ENCODE data around the gene HDC. TPM values are rescaled to one million over a fixed set of nuclear protein-coding genes. Genes with fewer than 3 reads are reported as not detected.

HDC gene
- total RNA-seq, 1 donor = not detected

- H3K79me2 ChIP-seq (ENCODE audit: insufficient read depth, low read length) = no peaks in the 10 kb centered on the region
- H3K4me2 ChIP-seq (ENCODE audit: insufficient read depth, low read length) = no peak overlapping the region
- H2AFZ ChIP-seq (ENCODE audit: low read length) = no peak overlapping the region
- no peaks in the 10 kb centered on the region for H4K20me1 ChIP-seq (ENCODE audit: insufficient read depth, low read length)
- H3K27ac ChIP-seq (ENCODE audit: low read depth, low read length) = no peak overlapping the region
- peaks cover 4% of the 10 kb centered on the region for H3K4me1 ChIP-seq (ENCODE audit: insufficient read depth, low read length)
- H3K27me3 ChIP-seq (ENCODE audit: insufficient read depth, low read length) = peaks cover under 1% of the 10 kb centered on the region
- H3K9me3 ChIP-seq (ENCODE audit: low read depth, low read length) = no peaks in the 10 kb centered on the region
- no peak for TF ChIP-seq CTCF (IDR thresholded peaks at IDR 0.05; ENCODE audit: extremely low read depth, low read depth, low read length)
- no peak for DNase-seq (ENCODE audit: insufficient read length, low spot score, missing footprints)
- no peak overlapping the region for H3K4me3 ChIP-seq (ENCODE audit: insufficient read depth, low read length)
- H3K36me3 ChIP-seq (ENCODE audit: insufficient read depth, low read length) = no peaks in the 10 kb centered on the region
Observed at GRCh38 chr15:50244153-50244552, 21.4 kb downstream of the HDC start.

DNA sequence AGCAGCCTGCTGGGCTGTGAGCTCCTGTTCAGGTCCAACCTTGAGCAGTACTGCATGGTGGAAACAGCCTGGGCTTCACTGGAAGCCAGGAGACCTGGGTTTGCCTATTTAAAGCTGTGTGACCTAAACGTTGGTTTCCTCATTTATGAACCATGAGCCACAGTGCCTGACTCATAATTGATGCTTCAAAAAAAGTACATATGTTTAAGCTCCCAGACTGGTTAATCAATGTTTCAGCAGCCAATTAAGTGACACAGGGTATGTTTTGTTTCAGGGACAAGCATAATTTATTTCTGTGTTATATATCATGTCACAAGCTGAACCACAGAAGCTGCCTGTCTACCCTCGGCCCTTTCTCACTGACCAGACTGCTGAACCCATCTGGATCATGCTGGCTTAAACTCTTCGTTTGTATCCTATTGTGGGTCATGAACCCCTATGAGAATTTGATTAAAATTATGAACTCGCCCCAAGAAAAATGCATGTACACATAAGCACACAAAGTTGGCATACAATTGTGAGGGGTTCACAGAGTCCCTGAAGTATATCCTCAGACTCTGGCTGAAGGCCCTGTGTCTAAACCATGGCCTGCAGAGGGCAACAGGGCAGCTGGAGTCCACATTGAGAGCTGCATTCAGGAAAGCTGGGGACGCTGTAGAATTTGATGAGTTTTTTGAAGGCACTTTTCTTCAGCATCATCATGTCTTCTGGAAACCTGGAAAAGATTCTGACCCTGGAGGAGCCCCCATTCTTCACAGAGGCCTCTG lies 23.7 kb downstream of the HDC start:
- Histone ChIP-seq H3K79me2 (ENCODE audit: insufficient read depth, low read length) (no peaks in the 10 kb centered on the region), H3K4me3 (ENCODE audit: insufficient read depth, low read length) (no peak overlapping the region), H2AFZ (ENCODE audit: low read length) (peak overlapping the region; percentile 24), H3K9me3 (ENCODE audit: low read depth, low read length) (no peaks in the 10 kb centered on the region), H3K27ac (ENCODE audit: low read depth, low read length) (no peak overlapping the region), H4K20me1 (ENCODE audit: insufficient read depth, low read length) (no peaks in the 10 kb centered on the region), H3K4me2 (ENCODE audit: insufficient read depth, low read length) (no peak overlapping the region), H3K27me3 (ENCODE audit: insufficient read depth, low read length) (no peaks in the 10 kb centered on the region), H3K4me1 (ENCODE audit: insufficient read depth, low read length) (peaks cover 4% of the 10 kb centered on the region), H3K36me3 (ENCODE audit: insufficient read depth, low read length) (no peaks in the 10 kb centered on the region)
- peak; percentile 58 for DNase-seq (ENCODE audit: insufficient read length, low spot score, missing footprints)
- TF ChIP-seq CTCF (IDR thresholded peaks at IDR 0.05; ENCODE audit: extremely low read depth, low read depth, low read length) = peak; percentile 16

- Histone ChIP-seq H3K4me2 (ENCODE audit: insufficient read depth, low read length) (no peak overlapping the region), H3K4me3 (ENCODE audit: insufficient read depth, low read length) (no peak overlapping the region), H3K4me1 (ENCODE audit: insufficient read depth, low read length) (peaks cover 4% of the 10 kb centered on the region), H3K27me3 (ENCODE audit: insufficient read depth, low read length) (no peaks in the 10 kb centered on the region), H3K36me3 (ENCODE audit: insufficient read depth, low read length) (no peaks in the 10 kb centered on the region), H3K79me2 (ENCODE audit: insufficient read depth, low read length) (no peaks in the 10 kb centered on the region), H4K20me1 (ENCODE audit: insufficient read depth, low read length) (no peaks in the 10 kb centered on the region), H3K9me3 (ENCODE audit: low read depth, low read length) (no peaks in the 10 kb centered on the region), H3K27ac (ENCODE audit: low read depth, low read length) (no peak overlapping the region), H2AFZ (ENCODE audit: low read length) (no peak overlapping the region)
- no peak for TF ChIP-seq CTCF (IDR thresholded peaks at IDR 0.05; ENCODE audit: extremely low read depth, low read depth, low read length)
- no peak for DNase-seq (ENCODE audit: insufficient read length, low spot score, missing footprints)
Observed at GRCh38 chr15:50238255-50238654, 27.3 kb downstream of the HDC start.

DNA sequence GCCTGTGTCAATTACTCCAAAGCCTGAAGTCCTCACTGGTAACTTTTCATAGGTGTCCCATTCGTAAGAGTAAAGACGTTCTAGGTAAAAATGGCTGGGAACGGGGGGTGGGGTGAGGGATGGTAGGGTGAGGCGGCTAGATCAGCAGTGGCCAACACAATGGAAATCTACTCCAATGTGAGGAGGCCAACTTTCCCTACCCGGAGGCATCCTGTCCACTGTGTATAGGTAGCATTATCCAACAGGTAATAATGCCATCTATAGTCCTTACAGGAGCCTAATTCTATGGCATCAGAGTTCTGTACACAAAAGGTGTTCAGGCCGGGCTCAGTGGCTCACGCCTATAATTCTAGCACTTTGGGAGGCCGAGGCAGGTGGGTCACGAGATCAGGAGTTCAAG lies 29.1 kb downstream of the HDC start:
- no peak overlapping the region for H2AFZ ChIP-seq (ENCODE audit: low read length)
- no peak overlapping the region for H3K27ac ChIP-seq (ENCODE audit: low read depth, low read length)

More for the DNA sequence above, 29.1 kb downstream of the HDC start:
- H3K36me3 ChIP-seq (ENCODE audit: insufficient read depth, low read length) = no peaks in the 10 kb centered on the region
- H3K27me3 ChIP-seq (ENCODE audit: insufficient read depth, low read length) = no peaks in the 10 kb centered on the region
- H3K4me3 ChIP-seq (ENCODE audit: insufficient read depth, low read length) = no peak overlapping the region
- no peak for TF ChIP-seq CTCF (IDR thresholded peaks at IDR 0.05; ENCODE audit: extremely low read depth, low read depth, low read length)
- no peaks in the 10 kb centered on the region for H4K20me1 ChIP-seq (ENCODE audit: insufficient read depth, low read length)
- H3K4me1 ChIP-seq (ENCODE audit: insufficient read depth, low read length) = peaks cover 2% of the 10 kb centered on the region
- H3K79me2 ChIP-seq (ENCODE audit: insufficient read depth, low read length) = no peaks in the 10 kb centered on the region
- no peak for DNase-seq (ENCODE audit: insufficient read length, low spot score, missing footprints)
- H3K4me2 ChIP-seq (ENCODE audit: insufficient read depth, low read length) = no peak overlapping the region
- H3K9me3 ChIP-seq (ENCODE audit: low read depth, low read length) = no peaks in the 10 kb centered on the region
